ENCODE measurements around the gene ING5.
"Not testable (repeated sequence)": the region's sequence is repeated elsewhere in the genome, so short reads cannot be mapped to it uniquely, and the experiment has no call there.

Gene ING5

DNA sequence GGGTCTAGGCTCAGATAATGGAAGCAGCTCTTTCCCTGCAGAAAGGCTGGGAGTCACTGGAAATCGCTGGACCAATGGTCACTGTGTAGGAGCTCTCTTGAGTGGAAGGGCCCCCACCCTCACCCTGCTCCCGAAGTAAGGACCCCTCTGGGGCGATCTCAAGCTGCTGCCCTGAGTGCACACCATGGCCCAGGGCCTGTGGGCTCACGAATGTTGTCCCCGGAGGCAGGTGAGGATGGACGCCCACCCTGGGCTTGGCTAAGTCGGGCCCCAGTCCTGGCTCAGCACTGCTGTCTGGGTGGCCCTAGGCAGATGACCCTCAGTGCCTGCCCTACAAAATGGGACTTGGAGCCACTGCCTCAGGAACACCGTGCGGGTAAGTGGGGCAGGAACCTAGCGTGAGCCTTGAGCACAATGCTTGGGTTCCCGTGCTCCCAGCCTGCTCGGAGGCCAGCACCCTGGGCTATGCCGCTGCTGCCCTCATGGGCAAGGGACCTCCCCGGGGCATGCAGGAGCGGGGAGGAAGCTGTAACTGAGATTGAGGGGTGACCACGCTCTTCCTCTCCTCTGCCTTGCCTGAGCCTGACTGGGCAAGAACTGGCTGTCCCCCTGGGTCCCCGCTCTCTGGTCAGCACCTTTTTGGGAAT lies 36.3 kb downstream of the ING5 start:
- no peak for DNase-seq

DNA sequence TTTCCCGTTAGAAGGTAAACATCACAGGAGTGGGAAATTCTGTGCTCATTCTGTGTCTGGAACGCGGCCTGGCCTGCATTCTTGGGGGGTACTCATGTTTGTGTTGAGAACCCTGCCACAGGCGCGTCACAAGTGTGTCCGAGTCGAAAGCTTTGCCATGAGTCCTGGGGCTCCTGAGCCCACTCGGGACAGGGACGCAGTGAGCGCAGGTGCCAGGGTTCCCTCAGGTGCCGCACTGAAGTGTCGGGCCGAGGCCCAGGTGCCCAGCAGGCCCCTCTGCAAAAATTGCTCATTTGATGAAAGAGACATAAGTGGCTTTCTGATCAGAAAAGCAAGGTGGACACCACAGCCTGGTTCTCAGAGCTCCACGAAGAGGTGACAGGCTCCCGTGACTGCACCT lies 37.3 kb downstream of the ING5 start:
- DNase-seq: no peak

DNA sequence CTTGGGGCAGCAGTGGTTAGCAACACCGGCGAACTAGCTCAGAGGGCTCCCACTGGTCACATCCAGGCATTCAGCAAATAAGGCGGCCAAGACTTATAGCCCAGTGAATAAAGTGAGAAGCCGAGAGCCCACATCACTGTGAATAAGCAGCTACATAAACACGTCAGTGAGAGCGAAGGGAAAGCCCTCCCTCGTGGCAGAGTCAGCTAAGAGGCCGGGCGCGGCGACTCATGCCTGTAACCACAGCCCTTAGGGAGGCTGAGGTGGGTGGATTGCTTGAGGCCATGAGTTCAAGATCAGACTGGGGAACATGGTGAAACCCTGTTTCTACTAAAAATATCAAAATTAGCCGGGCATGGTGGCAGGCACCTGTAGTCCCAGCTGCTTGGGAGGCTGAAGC lies 37.8 kb downstream of the ING5 start:
- DNase-seq: no peak

DNA sequence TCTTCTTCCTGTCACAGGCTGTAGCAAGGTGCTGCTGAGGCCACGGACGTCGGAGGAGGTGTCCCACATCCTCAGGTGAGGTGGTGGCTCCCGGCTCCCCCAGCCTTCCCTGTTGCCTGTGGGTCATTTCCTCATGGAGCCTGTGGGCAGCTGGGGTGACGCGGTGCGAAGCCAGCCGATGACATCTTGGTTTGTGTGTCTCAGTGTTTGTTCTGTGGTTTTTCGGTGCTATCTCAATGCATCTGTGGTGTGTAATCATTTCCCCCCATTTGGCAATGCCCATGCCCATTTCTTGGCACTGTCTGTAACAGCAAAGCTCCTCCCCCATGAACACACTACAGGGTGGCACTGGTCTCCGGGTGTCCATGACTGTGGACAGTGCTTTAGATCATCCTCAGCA lies 39.2 kb downstream of the ING5 start:
- no peak for DNase-seq

DNA sequence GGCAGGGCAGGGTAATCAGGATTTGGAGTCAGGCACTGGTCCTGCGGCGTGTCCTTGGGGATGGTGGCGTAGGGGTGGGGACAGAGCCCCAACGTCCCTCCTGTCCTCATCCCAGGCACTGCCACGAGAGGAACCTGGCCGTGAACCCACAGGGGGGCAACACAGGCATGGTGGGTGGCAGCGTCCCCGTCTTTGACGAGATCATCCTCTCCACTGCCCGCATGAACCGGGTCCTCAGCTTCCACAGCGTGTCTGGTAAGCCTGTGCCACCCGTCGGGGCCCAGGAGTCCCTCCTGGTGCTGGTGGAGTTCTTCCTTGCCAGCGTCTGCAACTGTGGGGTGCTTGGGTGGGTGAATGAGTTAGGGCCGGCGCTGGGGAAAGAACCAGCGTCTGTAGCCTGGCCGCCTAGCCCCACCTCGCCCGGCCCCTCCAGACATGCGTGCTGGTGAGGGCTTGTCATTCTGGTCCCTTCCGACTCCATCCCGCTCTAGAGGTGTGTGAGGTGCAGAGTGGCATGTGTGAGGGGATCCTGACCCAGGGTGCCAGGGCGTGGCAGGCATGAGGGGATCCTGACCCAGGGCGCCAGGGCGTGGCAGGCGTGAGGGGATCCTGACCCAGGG lies 40.6 kb downstream of the ING5 start:
- DNase-seq: no peak

DNA sequence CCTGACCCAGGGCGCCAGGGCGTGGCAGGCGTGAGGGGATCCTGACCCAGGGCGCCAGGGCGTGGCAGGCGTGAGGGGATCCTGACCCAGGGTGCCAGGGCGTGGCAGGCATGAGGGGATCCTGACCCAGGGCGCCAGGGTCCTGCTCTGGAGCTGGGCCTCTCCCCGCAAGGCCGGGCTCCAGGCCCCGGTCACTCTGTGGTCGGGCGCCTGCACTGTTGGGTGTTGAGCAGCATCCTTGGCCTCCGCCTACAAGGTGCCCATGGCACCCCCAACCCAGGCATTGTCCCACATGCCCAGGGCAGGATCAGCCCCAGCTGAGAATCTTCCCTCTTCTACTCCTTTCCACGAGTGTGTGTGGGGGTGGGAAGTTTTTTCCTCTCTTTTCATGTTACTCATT lies 41.2 kb downstream of the ING5 start:
- not testable (repeated sequence) for DNase-seq

DNA sequence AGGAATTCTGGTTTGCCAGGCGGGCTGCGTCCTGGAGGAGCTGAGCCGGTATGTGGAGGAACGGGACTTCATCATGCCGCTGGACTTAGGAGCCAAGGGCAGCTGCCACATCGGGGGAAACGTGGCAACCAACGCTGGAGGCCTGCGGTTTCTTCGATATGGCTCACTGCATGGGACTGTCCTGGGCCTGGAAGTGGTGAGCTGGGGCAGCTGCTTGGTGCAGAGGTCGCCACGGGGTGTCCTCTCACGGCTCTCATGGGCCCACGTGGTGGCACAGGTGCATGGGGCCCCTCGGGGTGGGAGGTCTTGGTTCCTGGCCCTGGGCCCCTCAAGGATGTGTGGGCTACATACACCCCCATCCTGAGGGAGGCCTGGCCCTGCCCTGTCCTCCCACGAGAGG lies 41.8 kb downstream of the ING5 start:
- no peak for DNase-seq

DNA sequence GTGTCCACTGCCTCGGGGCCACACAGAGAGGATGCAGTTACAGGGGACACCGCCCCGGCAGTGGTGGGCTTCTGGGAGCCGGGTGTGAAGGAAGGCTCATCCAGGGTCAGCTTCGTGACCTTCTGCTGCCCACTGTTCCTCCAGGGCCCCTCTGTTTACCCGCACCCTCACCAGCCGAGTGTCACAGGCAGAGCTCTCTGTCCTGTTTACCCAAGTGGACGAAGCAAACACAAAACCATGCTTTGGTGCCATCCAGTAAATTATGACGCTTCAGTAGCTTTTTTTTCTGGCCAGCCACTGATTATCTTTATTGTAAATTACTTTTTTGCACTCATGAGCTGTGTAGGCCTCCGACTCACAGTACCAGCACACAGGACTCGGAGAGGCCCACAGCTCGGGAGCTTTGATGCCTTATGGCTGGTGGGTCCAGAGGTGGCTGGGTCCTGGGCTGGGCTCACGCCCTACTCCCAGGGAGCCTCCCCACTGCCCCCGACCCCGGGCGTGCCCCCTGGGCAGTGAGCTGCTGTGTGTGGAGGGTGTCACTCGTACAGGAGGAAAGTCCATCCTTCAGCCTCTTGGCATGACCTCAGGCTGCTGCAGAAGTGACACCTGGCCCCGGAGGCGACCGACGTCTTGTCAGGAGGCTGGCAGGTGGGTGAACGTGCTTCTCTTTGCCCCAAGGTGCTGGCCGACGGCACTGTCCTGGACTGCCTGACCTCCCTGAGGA lies 42.4 kb downstream of the ING5 start:
- DNase-seq: no peak

DNA sequence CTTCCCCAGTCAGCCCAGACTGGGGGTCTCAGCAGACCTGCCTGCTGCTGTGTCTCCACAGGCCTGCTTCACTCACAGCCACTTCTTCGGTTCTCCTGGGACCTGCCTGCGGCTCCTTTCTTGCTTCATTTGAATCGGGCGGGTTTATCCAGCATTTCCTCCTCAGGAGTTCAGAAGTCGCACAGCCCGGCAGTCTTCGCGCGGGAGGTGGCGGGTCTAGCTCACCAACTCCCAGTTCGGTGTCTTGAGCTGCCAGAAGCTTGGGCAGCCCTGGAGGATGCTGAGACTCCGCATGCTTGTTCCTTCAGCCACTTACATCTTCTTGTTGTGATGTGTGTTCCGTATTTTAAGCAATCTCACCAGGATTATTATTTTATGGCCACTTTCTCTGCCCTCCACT lies 43.4 kb downstream of the ING5 start:
- no peak for DNase-seq

DNA sequence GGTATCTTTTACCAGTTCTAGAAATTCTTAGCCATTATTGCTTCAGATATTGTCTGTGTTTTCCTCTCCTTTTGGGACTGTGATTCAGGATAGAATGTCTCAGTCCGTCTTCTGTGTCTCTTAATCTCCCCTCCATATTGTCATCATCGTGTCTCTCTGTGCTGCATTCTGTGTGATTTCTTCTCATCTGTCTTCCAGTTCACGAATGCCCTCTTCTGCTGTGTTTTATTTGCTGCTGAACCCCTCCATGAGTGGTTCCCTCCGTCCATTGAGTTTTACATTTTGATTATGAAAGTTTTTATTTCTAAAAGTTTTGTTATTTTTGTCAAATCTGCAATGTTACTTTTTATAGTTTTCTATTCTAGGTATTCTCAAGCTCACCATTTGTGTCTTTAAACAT lies 44.2 kb downstream of the ING5 start:
- DNase-seq: no peak

DNA sequence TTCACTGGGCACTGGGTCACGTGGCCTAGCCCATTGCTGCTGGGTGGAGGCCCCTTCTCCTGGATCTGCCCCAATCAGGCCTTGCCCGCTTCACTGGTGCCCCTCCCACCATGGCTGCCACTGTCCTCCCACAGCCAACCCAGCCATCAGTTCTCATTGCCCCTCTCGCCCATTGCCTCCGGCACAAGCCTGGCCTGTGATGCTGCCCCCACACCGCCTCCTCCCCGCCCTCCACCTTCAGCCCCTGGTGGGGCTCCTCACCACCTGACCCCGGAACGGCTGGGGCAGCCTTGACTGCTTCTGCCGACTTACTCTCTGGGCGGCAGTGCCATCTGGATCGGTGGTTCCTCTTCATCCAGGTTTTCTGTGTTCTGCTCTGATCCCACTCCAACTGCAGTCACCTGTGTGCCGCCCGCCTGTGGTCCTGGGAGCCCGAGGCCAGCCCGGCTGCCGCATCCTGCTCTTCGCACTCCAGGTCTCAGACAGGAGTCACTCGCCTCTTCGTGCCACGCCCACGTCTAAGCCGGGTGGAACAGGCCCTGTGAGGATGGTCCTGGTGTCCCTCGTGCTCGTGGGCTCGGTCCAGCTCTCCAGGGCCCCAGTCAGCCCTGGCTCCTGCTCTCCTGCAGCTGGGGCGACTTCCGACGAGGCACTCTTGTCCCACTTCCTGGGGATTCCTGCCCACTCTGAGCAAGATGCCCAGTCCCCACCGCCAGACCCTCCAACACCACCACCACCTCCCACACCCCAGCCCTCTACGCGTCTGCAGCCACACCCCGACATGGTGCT lies 46.8 kb downstream of the ING5 start:
- no peak for DNase-seq

DNA sequence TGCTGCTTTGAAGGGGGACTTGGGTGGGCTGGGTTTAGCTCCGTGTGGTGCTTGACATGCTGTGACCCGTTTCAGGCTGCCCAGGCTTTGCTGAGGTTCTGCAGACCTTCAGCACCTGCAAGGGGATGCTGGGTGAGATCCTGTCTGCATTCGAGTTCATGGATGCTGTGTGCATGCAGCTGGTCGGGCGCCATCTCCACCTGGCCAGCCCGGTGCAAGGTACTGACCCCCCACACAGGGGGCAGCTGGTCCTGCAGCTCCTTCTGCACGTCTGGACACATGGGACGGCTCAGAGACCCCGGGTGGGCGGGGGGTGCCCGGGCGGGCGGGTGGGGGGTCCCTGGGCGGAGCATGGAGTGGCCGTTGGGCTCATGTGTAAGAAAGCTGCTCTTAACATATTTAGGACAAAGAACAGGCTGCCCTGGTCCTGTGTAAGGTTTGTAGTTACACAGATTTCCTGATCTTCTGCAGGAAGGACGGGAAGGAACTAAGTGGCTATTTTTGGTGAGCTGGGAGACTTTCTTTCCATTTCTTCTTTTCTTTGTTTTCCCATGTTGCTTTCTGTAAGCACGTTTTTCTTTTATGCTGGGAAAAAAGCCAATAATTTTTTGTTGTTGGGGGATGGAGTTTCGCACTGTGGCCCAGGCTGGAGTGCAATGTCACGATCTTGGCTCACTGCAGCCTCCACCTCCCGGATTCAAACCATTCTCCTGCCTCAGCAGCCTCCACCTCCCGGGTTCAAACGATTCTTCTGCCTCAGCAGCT lies 48.4 kb downstream of the ING5 start:
- no peak for DNase-seq

DNA sequence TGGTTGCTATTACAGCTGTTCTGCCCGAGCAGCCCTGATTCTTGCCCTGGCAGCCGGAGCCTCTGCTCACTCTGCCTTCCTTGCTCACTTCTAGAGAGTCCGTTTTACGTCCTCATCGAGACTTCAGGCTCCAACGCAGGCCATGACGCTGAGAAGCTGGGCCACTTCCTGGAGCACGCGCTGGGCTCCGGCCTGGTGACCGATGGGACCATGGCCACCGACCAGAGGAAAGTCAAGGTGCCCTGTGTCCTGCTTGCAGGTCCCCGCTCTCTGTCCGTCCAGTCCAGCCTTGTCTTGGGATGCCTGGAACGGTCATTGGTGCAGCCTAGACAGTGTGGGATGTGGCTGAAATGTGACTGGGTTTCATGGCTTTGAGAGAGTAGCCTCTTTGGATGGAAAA lies 49.3 kb downstream of the ING5 start:
- no peak for DNase-seq

DNA sequence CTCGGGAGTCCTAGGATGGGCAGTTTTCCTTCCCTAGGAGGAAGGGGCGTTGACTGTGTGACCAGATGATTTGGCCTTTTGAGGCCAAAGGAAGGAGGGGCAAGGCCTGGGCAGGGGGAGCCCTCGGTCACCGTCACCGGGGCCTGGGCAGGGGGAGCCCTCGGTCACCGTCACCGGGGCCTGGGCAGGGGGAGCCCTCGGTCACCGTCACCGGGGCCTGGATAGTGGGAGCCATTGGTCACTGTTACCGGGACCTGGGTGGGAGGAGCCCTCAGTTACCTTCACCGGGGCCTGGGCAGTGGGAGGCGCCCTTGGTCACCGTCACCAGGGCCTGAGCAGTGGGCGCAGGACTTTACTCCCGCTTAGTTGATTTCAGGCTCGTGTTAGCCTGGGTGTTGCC lies 49.9 kb downstream of the ING5 start:
- DNase-seq: no peak

DNA sequence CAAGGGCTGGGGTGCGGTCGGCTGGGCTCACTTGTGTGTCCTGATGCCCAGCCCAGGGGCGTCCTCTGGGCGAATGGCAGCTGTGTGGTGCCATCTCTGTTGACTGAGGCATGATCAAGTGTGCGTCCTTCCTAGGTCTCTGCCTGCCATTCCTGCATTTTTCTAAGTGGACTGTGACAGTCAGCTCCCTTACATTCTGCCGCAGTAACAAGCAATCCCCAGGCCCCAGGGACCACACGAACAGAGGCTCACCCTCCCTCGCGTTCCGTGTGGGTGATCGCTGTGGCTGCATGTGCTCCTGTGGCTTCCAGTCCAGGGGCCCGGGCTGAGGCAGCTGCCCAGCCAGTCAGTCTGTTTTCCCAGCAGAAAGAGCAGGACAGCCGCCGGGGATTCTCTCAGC lies 50.4 kb downstream of the ING5 start:
- no peak for DNase-seq

DNA sequence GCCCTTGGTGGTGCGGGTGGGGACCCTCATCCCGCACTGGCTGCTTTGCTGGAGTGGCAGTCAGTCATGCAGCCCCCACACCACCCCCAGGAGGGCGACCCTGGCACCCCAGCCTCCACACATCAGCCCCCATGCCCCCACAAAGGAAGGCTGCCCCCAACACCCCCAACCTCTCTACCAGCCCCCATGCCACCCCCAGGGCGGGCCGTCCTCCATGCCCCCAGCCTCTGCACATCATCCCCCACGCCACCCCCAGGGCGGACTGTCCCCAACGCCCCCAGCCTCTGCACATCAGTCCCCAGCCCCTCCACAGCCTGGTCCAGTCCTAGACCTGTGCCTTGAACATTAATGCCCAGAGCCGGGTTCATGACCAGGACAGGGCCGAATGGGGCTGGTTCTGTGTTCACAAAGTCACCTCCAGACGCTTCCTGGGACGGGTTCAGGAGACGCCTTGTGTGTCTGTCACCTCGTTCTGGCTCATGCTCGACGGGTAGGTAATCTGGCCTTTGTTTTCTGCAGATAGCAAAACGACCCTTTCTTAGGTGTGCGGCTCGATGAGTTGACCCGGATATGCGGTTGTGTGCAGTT lies 50.9 kb downstream of the ING5 start:
- no peak for DNase-seq

DNA sequence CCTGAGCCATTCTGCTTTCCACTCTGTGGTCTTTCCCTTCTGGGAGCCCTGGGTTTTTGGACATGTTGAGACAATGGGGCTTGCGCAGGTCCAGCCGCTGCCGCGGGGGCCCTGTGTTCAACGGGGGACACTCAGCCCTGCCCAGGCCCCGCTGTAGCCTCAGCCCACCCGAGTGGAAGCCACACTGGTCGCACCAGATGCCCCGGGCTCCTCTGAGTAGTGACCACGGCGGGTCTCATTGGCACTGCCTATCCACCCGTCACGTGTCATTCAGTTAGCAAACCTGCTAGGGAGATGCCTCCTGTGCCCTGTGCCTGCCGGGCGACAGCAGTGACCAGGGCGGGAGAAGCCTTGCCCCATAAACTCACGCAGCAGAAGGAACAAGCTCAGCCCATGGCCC lies 51.7 kb downstream of the ING5 start:
- DNase-seq: no peak

DNA sequence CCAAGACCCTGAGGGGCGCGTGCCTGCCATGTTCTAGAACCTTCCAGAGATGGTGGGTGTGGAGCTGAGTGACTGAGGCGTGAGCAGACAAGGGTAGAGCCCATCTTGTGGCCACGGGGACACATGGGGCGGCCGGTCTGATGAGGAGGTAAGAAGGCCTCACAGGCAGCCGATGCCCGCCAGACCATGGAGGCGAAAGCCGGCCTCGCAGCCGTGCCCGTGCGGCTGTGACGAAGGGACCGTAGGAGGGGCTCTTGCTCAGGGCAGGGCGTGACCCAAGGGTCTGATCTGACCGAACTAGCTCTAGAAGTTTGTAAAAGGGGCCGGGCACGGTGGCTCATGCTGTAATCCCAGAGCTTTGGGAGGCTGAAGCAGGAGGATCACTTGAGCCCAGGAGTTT lies 52.2 kb downstream of the ING5 start:
- no peak for DNase-seq

DNA sequence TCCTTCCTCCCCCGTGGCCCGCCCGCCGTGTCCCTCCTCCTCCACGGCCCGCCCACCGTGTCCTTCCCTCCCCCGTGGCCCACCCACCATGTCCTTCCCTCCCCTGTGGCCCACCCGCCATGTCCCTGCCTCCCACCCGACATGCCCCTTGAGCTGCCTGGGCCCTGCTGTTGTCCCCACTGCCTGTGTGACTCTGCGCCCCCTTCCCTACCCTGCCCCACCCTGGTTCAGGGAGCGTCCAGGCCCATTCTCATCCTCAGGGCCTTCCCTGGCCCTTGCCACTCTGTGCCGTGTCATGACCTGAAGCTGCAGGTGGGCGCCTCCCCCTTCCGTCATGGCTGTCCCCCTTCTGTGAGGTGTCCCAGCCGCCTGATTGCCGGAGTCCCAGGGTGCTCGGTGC lies 53.3 kb downstream of the ING5 start:
- DNase-seq: no peak

DNA sequence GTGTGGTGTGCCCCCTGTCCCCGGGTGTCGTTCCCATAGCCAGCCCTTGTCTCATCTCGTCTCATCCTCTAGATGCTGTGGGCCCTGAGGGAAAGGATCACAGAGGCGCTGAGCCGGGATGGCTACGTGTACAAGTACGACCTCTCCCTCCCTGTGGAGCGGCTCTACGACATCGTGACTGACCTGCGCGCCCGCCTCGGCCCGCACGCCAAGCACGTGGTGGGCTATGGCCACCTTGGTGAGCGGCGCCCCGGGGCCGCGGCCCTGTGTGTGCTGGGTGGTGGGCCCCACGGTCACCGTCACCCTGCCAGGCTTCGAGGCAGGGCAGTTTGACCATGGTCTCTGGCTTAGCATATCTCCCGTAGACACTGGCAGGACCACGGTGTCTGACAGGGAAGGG lies 53.9 kb downstream of the ING5 start:
- no peak for DNase-seq

Data from hypothalamus (tissue), 51 donors.